HG03558 (cell line): ENCODE results near the gene CAD.
"Not testable (repeated sequence)": the region's sequence is repeated elsewhere in the genome, so short reads cannot be mapped to it uniquely, and the experiment has no call there.

Experiments
- ATAC-seq: cut with Tn5 transposase; IDR thresholded peaks from one replicate; pipeline ENCODE4 v1.9.1; 2021; ENCODE audit warnings: moderate number of reproducible peaks; ENCODE audit not compliant: unreplicated experiment; ENCODE audit errors: extremely low read depth

CAD gene

GRCh38 chr2:27272537-27273522, 55.7 kb downstream of the CAD start:
- not testable (repeated sequence) for ATAC-seq

- ATAC-seq = no peak
Measured at GRCh38 chr2:27275211-27276150, 58.3 kb downstream of the CAD start, which contains the start of gene DNAJC5G. Gene DNAJC5G (plus strand): TSS chr2:27275433. CDS start chr2:27276729, 1,296 bp downstream.

GRCh38 chr2:27278010-27278409, 60.8 kb downstream of the CAD start:
- no peak for ATAC-seq

GRCh38 chr2:27280826-27281225, 63.7 kb downstream of the CAD start:
- no peak for ATAC-seq

GRCh38 chr2:27281442-27281841, 64.3 kb downstream of the CAD start:
- ATAC-seq = no peak

GRCh38 chr2:27281855-27282559, 64.8 kb downstream of the CAD start, which contains the start of gene TRIM54:
Gene TRIM54 (plus strand): TSS chr2:27282429. CDS start chr2:27282732, 303 bp downstream.
- no peak for ATAC-seq

GRCh38 chr2:27282892-27283291, 65.7 kb downstream of the CAD start:
- ATAC-seq = no peak

- ATAC-seq = no peak
Measured at GRCh38 chr2:27284996-27285395, 67.8 kb downstream of the CAD start.

GRCh38 chr2:27285481-27285880, 68.3 kb downstream of the CAD start:
- ATAC-seq = no peak

- no peak for ATAC-seq
Measured at GRCh38 chr2:27288610-27289009, 71.4 kb downstream of the CAD start.

- ATAC-seq = no peak
Measured at GRCh38 chr2:27290549-27290948, 73.4 kb downstream of the CAD start.

GRCh38 chr2:27291865-27292264, 74.7 kb downstream of the CAD start:
- ATAC-seq = no peak
